Subcutaneous adipose tissue (tissue), 4 donors: ENCODE results near the gene MROH8. TPM values are rescaled to one million over a fixed set of nuclear protein-coding genes. Genes with fewer than 3 reads are reported as not detected.

Experiments
- CTCF ChIP-seq: fragments of 450-650 bp; IDR thresholded peaks from one replicate; pipeline ENCODE4 v1.5.1; 2016; ENCODE audit warnings: low read depth, mild to moderate bottlenecking, control low read depth, antibody characterized with exemption, moderate library complexity
- total RNA-seq, 4 donors: library from RNA; depleted of rRNA; stranded (reverse); fragments of >200 nt; gene quantifications; one replicate each; pipeline ENCODE4 v1.1.0, GENCODE V29; 2016

Gene MROH8
- total RNA-seq, 4 donors from 2014 or later, result 3.6 to 7.2 (median 4.1) TPM

GRCh38 chr20:37189416-37190016 is 10.2 kb upstream of the MROH8 start:
- no peak for TF ChIP-seq CTCF

- no peak for TF ChIP-seq CTCF
These were observed 9.4 kb upstream of the MROH8 start for GRCh38 chr20:37188787-37189186.

DNA sequence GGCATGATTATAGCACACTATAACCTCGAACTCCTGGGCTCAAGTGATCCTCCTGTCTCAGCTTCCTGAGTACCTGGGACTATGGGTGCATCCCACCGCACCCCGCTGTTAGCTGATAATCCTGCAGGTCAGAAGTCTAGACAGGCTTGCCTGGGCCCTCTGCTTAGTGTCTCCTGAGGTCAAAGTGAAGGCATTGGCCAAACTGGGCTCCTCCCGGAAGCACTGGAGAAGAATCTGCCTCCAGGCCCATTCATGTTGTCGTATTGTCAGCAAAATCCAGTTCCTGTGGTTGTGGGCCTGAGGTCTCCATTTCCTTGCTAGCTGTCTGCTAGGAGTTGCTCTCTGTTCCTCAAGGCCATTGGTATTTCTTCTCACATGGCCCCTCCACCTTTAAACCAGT is 6.3 kb upstream of the MROH8 start:
- no peak for TF ChIP-seq CTCF

DNA sequence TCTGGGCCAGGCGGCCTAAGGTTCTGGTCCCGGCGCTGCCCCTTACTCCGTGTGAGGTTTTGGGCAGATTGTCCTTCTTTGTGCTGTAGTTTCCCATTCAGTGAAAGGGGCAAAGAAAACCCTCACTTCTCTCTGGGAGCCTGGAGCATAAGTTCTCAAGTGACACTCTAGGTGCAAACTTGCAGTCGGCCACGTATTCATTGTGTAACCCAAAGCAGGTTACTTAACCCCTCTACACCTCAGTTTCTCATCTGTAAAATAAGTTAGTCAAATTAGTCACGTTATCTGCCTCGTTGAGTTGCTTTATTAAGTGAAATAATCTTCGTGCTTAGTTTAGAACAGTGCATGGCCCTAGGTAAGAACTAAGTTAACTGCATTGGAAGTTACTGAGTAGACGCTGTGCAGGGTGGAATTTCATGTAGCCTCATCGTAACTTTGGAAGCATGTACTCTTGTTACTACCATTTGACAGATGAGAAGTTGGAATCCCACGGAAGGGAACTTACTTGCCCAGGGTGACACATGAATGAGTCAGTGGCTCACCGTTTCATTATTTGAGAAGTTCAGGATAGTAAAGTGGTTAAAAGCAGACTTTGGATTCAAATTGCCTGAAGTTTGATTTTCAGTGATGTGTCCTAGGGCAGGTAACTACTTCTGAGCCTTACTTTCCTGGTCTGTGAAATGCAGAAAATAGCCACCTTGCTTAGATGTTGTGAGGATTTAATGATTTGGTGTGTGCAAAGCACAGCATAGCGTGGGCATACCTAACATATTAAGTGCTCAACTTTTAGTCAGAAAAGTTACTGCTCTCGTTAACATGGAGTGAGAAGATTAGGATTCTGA is 556 bp upstream of the MROH8 start:
- no peak for TF ChIP-seq CTCF

DNA sequence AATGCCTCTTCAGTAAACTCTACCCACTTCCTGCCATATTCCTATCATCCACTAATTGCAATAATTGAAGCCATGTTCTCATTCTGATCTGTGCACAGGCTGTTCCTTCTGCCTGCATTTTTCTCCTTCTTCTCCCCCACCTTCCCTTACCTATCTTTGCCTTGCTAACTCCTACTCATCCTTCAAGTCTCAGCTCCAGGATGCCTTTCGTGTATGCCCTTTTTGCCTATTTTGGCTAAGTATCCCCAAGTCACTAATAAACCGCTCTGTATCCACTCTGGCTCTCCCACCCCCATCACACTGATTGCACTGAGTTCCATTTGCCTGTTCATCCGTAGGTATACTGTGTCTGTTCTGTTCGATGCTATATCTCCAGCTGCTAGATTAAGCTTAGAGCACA is 6.5 kb downstream of the MROH8 start:
- no peak for TF ChIP-seq CTCF

DNA sequence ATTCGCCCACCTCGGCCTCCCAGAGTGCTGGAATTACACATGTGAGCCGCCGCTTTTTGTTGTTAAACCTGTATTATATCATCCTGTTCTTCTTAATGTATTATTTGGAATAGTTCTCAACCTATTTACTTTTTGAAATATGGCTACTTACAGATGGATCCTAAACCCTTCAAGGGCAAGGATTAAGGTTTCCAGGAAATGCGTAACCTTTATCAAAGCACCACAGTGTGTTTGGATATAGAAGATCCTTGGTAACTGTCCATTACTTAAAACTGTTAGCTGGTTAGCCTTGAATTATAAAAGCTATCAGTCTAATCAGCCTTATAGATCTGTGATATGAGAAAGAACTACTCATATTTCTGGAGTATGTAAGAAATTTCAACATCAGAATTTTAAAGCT is 12.5 kb downstream of the MROH8 start:
- no peak for TF ChIP-seq CTCF

GRCh38 chr20:37165031-37165430 is 14.3 kb downstream of the MROH8 start:
- no peak for TF ChIP-seq CTCF
